HG02852 (cell line): ENCODE measurements around the gene FAM118B.
"Not testable (repeated sequence)": the region's sequence is repeated elsewhere in the genome, so short reads cannot be mapped to it uniquely, and the experiment has no call there.

Source experiments
- ATAC-seq: cut with Tn5 transposase; IDR thresholded peaks from one replicate; pipeline ENCODE4 v1.9.1; 2021; ENCODE audit warnings: mild to moderate bottlenecking, moderate library complexity; ENCODE audit not compliant: unreplicated experiment

Gene FAM118B

GRCh38 chr11:126308271-126308671, 96.7 kb downstream of the FAM118B start:
- ATAC-seq, result no peak

- not testable (repeated sequence) for ATAC-seq
These were observed 97.2 kb downstream of the FAM118B start for GRCh38 chr11:126308771-126309170.

GRCh38 chr11:126310200-126310991, 98.8 kb downstream of the FAM118B start:
- ATAC-seq, result no peak

GRCh38 chr11:126310992-126311310, 99.4 kb downstream of the FAM118B start:
- ATAC-seq, result no peak

- peak; percentile 77 for ATAC-seq
These were observed 100.1 kb downstream of the FAM118B start for GRCh38 chr11:126311401-126312291.
